Neural cell (in vitro differentiated cells): ENCODE data around the gene BCAS4.

ENCODE experiments used
- CTCF ChIP-seq: fragments of 450-650 bp; IDR thresholded peaks from 2 replicates; pipeline ENCODE4 v1.5.1; 2014; ENCODE audit warnings: antibody characterized with exemption, mild to moderate bottlenecking, moderate library complexity; ENCODE audit not compliant: poor library complexity, severe bottlenecking
- EZH2 ChIP-seq: fragments of 200-600, 300-800 bp; shearing (Covaris generic), sonication (generic); IDR thresholded peaks from 2 replicates; pipeline ENCODE4 v1.6.1; 2014; ENCODE audit warnings: antibody characterized with exemption, low read length, borderline replicate concordance, mild to moderate bottlenecking; ENCODE audit not compliant: insufficient read depth, poor library complexity, severe bottlenecking
- MXI1 ChIP-seq: fragments of 450-650 bp; conservative IDR thresholded peaks from 2 replicates; pipeline ENCODE4 v1.6.1; 2014; ENCODE audit warnings: antibody characterized with exemption, mild to moderate bottlenecking; ENCODE audit not compliant: poor library complexity, severe bottlenecking
- POLR2AphosphoS5 ChIP-seq: IDR thresholded peaks from 2 replicates; pipeline ENCODE4 v1.6.1; 2012
- REST ChIP-seq: IDR thresholded peaks from 2 replicates; pipeline ENCODE4 v1.6.1; 2012; ENCODE audit warnings: borderline replicate concordance

- TF ChIP-seq CTCF (no peak), EZH2 (no peak), MXI1 (no peak), REST (no peak), POLR2AphosphoS5 (no peak)
Measured at GRCh38 chr20:50754420-50754819, 40.4 kb upstream of the BCAS4 start.
